ENCODE data around the gene PKNOX2. TPM values are rescaled to one million over a fixed set of nuclear protein-coding genes. Genes with fewer than 3 reads are reported as not detected.

Gene PKNOX2
- total and polyA plus RNA-seq, 4 donors: 0.14 to 0.29 (median 0.24) TPM

DNA sequence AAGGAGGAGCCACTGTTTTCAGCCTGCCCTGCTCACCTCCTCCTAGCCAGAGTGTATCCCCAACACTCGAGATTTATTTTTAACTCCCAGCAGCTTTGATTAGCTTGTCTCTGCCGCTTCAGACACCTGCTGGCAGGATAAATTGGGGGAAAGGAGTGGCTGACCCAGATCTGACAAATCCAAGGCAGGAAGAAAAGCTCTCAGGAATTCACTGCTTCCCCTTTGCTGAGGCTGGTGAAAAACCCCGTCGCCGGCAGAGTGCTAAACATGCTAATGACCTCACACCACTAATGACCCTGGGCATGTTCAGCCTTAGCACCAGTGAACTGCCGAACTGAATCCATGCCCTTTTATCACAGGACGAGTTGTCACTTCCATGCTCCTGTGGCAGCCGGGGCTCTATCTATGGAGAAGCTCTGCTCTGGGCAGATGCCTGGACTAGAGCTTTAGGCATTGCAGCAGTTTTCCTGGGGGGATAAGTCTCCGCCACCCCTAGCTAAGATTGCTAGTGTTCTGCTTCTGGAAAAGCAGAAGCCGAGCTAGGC lies 279.3 kb downstream of the PKNOX2 start:
- peaks cover 0 to 3% (median 0%) of the 10 kb centered on the region in 4 donors for H3K4me1 ChIP-seq (ENCODE audit: control insufficient read depth in 4 of 4, insufficient read depth in 4 of 4, low read length in 3 of 4)
- DNase-seq (ENCODE audit: low spot score): no peak
- TF ChIP-seq YY1 (IDR thresholded peaks at IDR 0.05) (no peak), NR2F2 (IDR thresholded peaks at IDR 0.05) (no peak), FOXA1 (IDR thresholded peaks at IDR 0.05) (no peak), HNF4G (IDR thresholded peaks at IDR 0.05) (no peak), FOXA2 (IDR thresholded peaks at IDR 0.05) (no peak), TAF1 (conservative IDR thresholded peaks at IDR 0.05) (no peak), GABPA (IDR thresholded peaks at IDR 0.05 in 1 of 2, conservative IDR thresholded peaks at IDR 0.05 in 1 of 2) (no peak), SP1 (IDR thresholded peaks at IDR 0.05) (no peak), RAD21 (IDR thresholded peaks at IDR 0.05) (no peak), HNF4A (conservative IDR thresholded peaks at IDR 0.05) (no peak), EGR1 (IDR thresholded peaks at IDR 0.05; ENCODE audit: low read depth in 2 of 2) (no peak)
- TF ChIP-seq, protein P1, sequence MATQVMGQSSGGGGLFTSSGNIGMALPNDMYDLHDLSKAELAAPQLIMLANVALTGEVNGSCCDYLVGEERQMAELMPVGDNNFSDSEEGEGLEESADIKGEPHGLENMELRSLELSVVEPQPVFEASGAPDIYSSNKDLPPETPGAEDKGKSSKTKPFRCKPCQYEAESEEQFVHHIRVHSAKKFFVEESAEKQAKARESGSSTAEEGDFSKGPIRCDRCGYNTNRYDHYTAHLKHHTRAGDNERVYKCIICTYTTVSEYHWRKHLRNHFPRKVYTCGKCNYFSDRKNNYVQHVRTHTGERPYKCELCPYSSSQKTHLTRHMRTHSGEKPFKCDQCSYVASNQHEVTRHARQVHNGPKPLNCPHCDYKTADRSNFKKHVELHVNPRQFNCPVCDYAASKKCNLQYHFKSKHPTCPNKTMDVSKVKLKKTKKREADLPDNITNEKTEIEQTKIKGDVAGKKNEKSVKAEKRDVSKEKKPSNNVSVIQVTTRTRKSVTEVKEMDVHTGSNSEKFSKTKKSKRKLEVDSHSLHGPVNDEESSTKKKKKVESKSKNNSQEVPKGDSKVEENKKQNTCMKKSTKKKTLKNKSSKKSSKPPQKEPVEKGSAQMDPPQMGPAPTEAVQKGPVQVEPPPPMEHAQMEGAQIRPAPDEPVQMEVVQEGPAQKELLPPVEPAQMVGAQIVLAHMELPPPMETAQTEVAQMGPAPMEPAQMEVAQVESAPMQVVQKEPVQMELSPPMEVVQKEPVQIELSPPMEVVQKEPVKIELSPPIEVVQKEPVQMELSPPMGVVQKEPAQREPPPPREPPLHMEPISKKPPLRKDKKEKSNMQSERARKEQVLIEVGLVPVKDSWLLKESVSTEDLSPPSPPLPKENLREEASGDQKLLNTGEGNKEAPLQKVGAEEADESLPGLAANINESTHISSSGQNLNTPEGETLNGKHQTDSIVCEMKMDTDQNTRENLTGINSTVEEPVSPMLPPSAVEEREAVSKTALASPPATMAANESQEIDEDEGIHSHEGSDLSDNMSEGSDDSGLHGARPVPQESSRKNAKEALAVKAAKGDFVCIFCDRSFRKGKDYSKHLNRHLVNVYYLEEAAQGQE (IDR thresholded peaks at IDR 0.05): no peak
- TF ChIP-seq, protein P2, sequence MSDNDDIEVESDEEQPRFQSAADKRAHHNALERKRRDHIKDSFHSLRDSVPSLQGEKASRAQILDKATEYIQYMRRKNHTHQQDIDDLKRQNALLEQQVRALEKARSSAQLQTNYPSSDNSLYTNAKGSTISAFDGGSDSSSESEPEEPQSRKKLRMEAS (IDR thresholded peaks at IDR 0.05): no peak
- TF ChIP-seq, protein P3, sequence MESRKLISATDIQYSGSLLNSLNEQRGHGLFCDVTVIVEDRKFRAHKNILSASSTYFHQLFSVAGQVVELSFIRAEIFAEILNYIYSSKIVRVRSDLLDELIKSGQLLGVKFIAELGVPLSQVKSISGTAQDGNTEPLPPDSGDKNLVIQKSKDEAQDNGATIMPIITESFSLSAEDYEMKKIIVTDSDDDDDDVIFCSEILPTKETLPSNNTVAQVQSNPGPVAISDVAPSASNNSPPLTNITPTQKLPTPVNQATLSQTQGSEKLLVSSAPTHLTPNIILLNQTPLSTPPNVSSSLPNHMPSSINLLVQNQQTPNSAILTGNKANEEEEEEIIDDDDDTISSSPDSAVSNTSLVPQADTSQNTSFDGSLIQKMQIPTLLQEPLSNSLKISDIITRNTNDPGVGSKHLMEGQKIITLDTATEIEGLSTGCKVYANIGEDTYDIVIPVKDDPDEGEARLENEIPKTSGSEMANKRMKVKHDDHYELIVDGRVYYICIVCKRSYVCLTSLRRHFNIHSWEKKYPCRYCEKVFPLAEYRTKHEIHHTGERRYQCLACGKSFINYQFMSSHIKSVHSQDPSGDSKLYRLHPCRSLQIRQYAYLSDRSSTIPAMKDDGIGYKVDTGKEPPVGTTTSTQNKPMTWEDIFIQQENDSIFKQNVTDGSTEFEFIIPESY (IDR thresholded peaks at IDR 0.05): no peak
- TF ChIP-seq, protein P4, sequence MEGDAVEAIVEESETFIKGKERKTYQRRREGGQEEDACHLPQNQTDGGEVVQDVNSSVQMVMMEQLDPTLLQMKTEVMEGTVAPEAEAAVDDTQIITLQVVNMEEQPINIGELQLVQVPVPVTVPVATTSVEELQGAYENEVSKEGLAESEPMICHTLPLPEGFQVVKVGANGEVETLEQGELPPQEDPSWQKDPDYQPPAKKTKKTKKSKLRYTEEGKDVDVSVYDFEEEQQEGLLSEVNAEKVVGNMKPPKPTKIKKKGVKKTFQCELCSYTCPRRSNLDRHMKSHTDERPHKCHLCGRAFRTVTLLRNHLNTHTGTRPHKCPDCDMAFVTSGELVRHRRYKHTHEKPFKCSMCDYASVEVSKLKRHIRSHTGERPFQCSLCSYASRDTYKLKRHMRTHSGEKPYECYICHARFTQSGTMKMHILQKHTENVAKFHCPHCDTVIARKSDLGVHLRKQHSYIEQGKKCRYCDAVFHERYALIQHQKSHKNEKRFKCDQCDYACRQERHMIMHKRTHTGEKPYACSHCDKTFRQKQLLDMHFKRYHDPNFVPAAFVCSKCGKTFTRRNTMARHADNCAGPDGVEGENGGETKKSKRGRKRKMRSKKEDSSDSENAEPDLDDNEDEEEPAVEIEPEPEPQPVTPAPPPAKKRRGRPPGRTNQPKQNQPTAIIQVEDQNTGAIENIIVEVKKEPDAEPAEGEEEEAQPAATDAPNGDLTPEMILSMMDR (IDR thresholded peaks at IDR 0.05; ENCODE audit: low read depth, low read length, missing input control): no peak
- H3K9me3 ChIP-seq (ENCODE audit: control insufficient read depth in 4 of 4, low read length in 3 of 4): no peaks in the 10 kb centered on the region
- WGBS: 67% methylated on average over 10 of the region's 10 CpGs
- no peaks in the 10 kb centered on the region for H3K27me3 ChIP-seq (ENCODE audit: control insufficient read depth in 4 of 4, insufficient read depth in 4 of 4, low read length in 3 of 4)
- H3K27ac ChIP-seq (ENCODE audit: low read depth in 1 of 2, low read length in 2 of 2): no peak overlapping the region
- no peak overlapping the region for H3K4me3 ChIP-seq (ENCODE audit: low read depth in 1 of 3, low read length in 3 of 3)
- H3K9ac ChIP-seq (ENCODE audit: low read depth in 1 of 2, low read length in 2 of 2): no peak overlapping the region
- H3K36me3 ChIP-seq (ENCODE audit: control insufficient read depth in 4 of 4, insufficient read depth in 3 of 4, low read depth in 1 of 4, low read length in 3 of 4): no peaks in the 10 kb centered on the region

DNA sequence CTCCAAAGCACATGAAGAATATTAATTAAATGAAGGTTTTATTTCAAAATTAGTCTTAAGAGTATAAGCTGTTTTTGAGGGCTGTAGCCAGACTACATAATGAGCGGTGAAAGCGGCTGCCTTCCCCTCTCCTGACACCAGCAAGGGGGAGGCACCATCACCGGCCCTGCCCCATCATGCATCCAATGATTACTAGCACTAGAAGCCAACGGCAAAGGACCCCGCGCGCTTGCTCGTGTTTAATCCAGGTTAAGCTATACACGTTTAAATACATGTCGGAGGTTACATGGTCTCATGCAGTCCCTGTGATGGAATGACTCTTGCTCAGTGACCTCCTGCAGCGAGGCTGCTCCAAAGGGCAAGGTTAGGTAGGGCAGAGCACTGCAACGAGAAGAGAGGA lies 281.2 kb downstream of the PKNOX2 start:
- Histone ChIP-seq H3K36me3 (ENCODE audit: control insufficient read depth in 4 of 4, insufficient read depth in 3 of 4, low read depth in 1 of 4, low read length in 3 of 4) (no peaks in the 10 kb centered on the region), H3K4me1 (ENCODE audit: control insufficient read depth in 4 of 4, insufficient read depth in 4 of 4, low read length in 3 of 4) (peaks cover 0 to 3% (median 0%) of the 10 kb centered on the region in 4 donors), H3K4me3 (ENCODE audit: low read depth in 1 of 3, low read length in 3 of 3) (no peak overlapping the region), H3K9ac (ENCODE audit: low read depth in 1 of 2, low read length in 2 of 2) (no peak overlapping the region), H3K9me3 (ENCODE audit: control insufficient read depth in 4 of 4, low read length in 3 of 4) (no peaks in the 10 kb centered on the region), H3K27me3 (ENCODE audit: control insufficient read depth in 4 of 4, insufficient read depth in 4 of 4, low read length in 3 of 4) (no peaks in the 10 kb centered on the region), H3K27ac (ENCODE audit: low read depth in 1 of 2, low read length in 2 of 2) (no peak overlapping the region)
- no peak for DNase-seq (ENCODE audit: low spot score)
- no peak for TF ChIP-seq GABPA (IDR thresholded peaks at IDR 0.05 in 1 of 2, conservative IDR thresholded peaks at IDR 0.05 in 1 of 2)
- TF ChIP-seq, protein P2 (IDR thresholded peaks at IDR 0.05): no peak
- no peak for TF ChIP-seq NR2F2 (IDR thresholded peaks at IDR 0.05)
- TF ChIP-seq, protein P4 (IDR thresholded peaks at IDR 0.05; ENCODE audit: low read depth, low read length, missing input control): no peak
- TF ChIP-seq, protein P5, sequence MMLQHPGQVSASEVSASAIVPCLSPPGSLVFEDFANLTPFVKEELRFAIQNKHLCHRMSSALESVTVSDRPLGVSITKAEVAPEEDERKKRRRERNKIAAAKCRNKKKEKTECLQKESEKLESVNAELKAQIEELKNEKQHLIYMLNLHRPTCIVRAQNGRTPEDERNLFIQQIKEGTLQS (IDR thresholded peaks at IDR 0.05): no peak
- TF ChIP-seq SP1 (IDR thresholded peaks at IDR 0.05): no peak
- no peak for TF ChIP-seq RXRA (IDR thresholded peaks at IDR 0.05)
- TF ChIP-seq HNF4G (IDR thresholded peaks at IDR 0.05): no peak
- TF ChIP-seq TAF1 (conservative IDR thresholded peaks at IDR 0.05): no peak
- 89% methylated on average over 12 of the region's 12 CpGs for WGBS
